ENCODE results near the gene BAIAP2L1.

BAIAP2L1 gene

DNA sequence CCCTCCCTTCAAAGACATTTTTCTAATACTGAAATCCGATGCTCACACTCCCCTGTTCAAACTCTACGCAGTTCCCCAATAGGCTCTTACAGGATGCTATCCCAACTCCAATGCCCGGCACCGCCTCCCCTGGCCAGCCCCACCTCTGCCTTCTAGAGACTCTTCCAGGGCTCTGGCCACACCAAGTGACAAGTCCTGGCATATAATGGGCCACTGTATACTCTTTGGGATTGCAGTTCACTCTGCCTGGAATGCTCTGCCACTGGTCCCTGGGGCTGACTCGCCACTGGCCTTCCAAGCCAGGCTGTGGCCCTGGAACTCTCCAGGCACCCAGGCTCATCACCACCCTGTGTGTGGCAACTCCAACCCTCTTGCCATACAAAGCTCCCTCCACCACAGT, 122.5 kb downstream of the BAIAP2L1 start:
- H3K36me3 Mint-ChIP-seq: peaks cover 11% of the 10 kb centered on the region
- peaks cover 20% of the 10 kb centered on the region for H3K4me1 Mint-ChIP-seq
- no peaks in the 10 kb centered on the region for H3K9me3 Mint-ChIP-seq
- no peaks in the 10 kb centered on the region for H3K27me3 Mint-ChIP-seq
- H3K4me3 Mint-ChIP-seq: no peak overlapping the region
- ATAC-seq: no peak
- H3K27ac Mint-ChIP-seq: no peak overlapping the region

DNA sequence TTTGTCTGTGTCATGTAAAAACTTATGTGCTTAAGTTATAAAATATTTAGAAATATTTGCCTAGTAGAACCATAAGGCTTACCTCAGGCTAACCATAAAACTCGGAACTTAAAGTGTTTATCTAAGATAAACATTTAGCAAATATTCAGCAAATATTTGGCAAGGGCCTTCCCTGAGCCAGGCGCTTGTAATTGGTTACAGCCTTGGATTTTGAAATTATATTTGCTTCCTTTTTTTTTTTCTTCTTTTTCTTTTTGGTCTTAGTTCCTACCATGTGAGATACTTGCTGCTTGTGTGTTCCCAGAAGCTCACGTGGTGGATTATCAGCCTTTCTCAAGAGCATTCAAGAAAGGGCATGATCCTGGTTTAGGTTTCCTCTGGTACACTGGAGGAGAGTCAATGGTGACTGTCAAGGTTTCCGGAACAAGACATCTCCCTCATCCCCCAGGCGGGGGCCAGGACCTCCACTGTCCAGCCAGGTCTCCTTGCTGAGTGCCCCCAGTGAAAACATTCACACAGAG, 124.6 kb downstream of the BAIAP2L1 start:
- Mint-ChIP-seq H3K27ac (no peak overlapping the region), H3K9me3 (no peaks in the 10 kb centered on the region), H3K4me1 (peaks cover 5% of the 10 kb centered on the region), H3K4me3 (no peak overlapping the region), H3K36me3 (no peaks in the 10 kb centered on the region), H3K27me3 (no peaks in the 10 kb centered on the region)
- ATAC-seq: no peak

DNA sequence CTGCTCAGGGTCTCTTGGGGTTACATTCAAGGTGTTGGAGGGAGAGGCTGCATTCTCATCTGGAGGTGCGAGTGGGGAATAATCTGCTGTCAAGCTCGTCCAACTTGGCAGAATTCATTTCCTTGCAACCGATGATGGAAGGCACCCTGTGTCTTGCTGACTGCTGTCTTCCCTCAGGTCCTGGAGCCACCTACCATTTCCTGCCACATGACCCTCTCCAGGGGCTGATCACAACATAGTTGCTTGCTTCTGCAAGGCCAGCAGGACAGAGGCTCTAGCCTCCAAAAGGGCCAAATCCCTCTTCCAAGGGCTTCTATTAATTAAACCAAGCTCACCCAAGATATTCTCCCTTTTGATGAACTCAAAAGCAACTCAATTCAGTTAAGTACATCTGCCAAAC, 133.6 kb downstream of the BAIAP2L1 start:
- Mint-ChIP-seq H3K36me3 (peaks cover 18% of the 10 kb centered on the region), H3K4me3 (no peak overlapping the region), H3K4me1 (no peaks in the 10 kb centered on the region), H3K27ac (no peak overlapping the region), H3K27me3 (no peaks in the 10 kb centered on the region), H3K9me3 (no peaks in the 10 kb centered on the region)
- ATAC-seq: no peak

DNA sequence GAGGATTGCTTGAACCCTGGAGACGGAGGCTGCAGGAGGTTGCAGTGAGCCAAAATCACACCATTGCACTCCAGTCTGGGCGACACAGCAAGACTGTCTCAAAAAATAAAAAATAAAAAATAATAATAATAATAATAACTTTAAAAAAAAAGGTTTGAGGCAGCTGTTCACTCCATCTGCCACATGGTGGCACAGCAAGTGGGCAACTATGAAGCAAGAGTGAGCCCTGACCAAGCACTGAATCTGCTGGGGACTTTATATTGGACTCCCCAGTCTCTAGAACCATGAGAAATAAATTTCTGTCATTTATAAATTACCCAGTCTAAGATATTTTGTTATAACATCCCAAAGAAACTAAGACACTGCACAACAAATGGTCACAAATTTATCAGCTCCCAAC, 134.1 kb downstream of the BAIAP2L1 start:
- H3K4me1 Mint-ChIP-seq: no peaks in the 10 kb centered on the region
- no peaks in the 10 kb centered on the region for H3K9me3 Mint-ChIP-seq
- no peak overlapping the region for H3K4me3 Mint-ChIP-seq
- ATAC-seq: no peak
- H3K27me3 Mint-ChIP-seq: no peaks in the 10 kb centered on the region
- no peak overlapping the region for H3K27ac Mint-ChIP-seq
- peaks cover 23% of the 10 kb centered on the region for H3K36me3 Mint-ChIP-seq

DNA sequence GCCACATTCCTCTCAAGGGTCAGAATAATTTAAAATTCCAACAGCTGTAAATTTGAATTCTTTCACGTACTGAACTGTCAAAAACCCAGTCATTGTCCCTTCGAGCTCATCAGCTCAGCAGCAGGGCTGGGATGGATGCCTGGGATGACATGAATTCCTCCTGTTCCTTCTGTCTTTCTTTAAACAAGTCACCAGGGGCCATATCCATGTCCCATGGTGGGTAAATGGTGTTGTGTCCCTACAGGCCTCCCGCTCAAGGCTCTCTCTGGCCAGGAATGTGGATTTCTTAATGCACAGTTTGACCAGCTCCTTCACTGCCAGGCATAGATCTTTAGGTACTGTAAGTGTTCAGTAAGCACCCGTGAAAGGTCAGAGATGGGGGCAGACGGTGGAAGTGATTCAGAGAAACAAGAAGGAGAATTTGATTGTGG, 135.0 kb downstream of the BAIAP2L1 start:
- Mint-ChIP-seq H3K4me1 (no peaks in the 10 kb centered on the region), H3K4me3 (no peak overlapping the region), H3K27ac (no peak overlapping the region), H3K36me3 (peaks cover 33% of the 10 kb centered on the region), H3K9me3 (no peaks in the 10 kb centered on the region), H3K27me3 (no peaks in the 10 kb centered on the region)
- no peak for ATAC-seq

DNA sequence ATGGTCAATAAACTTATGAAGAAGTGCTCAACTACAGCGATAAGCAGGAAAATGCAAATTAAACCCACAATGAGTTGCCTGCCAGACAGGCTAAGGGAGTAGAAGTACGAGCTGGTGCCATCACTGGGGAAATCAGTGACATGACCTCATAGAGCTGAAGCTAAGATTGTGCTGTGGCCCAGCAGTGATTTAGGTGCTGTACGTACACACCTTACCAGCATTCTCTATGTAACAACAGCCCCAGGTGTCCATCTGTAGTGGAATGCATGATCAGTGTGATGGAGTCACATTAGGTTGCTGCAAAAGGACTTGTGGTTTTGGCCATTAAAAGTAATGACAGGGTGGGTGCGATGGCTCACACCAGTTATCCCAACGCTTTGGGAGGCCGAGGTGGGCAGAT, 143.2 kb downstream of the BAIAP2L1 start:
- Mint-ChIP-seq H3K4me3 (no peak overlapping the region), H3K4me1 (peaks cover 16% of the 10 kb centered on the region), H3K36me3 (peaks cover 50% of the 10 kb centered on the region), H3K9me3 (no peaks in the 10 kb centered on the region), H3K27ac (no peak overlapping the region), H3K27me3 (no peaks in the 10 kb centered on the region)
- ATAC-seq: no peak

DNA sequence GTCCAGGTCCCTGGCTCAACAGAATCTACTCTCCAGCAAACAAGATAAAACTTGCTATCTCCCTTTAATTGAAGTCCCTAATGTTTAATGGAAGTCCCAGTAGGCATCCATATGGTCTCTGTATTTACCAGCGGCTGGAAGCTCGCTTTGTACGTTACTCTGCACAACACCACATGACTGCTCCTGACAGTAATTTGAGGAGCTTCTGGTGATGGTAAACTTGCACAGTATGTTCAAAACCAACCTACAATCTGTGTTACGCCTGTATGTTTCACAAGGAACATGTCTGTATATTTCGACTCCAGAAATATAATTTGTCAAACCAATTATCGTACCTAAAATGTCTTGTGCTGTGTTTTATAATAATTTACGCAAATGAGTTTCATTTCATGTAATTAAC, 144.5 kb downstream of the BAIAP2L1 start:
- Mint-ChIP-seq H3K4me3 (no peak overlapping the region), H3K27ac (no peak overlapping the region), H3K36me3 (peaks cover 38% of the 10 kb centered on the region), H3K9me3 (no peaks in the 10 kb centered on the region), H3K4me1 (peaks cover 25% of the 10 kb centered on the region), H3K27me3 (no peaks in the 10 kb centered on the region)
- ATAC-seq: no peak

DNA sequence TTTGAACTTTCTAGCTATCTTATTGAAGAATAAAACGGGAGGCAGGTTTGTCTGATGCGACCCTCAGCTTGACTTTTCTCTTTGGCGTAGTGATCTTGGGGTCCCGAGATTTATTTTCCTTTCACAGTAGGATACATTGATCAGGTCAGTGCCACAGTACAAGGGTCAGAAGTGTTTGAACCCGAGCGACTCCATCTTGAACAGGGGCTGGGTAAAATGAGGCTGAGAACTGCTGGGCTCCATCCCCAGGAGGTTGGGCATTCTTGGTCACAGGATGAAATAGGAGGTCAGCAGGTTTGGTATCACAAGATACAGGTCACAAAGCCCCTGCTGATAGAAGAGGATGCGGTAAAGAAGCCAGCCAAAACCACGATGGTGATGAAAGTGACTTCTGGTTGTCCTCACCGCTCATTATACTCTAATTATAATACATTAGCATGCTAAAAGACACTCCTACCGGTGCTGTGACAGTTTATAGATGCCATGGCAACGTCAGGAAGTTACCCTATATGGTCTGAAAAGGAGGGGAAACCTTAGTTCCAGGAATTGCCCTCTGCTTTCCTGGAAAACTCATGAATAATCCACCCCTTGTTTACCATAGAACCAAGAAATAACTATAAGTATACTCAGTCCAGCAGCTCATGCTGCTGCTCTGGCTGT, 145.8 kb downstream of the BAIAP2L1 start:
- H3K27me3 Mint-ChIP-seq: no peaks in the 10 kb centered on the region
- peaks cover 24% of the 10 kb centered on the region for H3K36me3 Mint-ChIP-seq
- no peak overlapping the region for H3K27ac Mint-ChIP-seq
- H3K9me3 Mint-ChIP-seq: no peaks in the 10 kb centered on the region
- H3K4me3 Mint-ChIP-seq: no peak overlapping the region
- H3K4me1 Mint-ChIP-seq: peaks cover 37% of the 10 kb centered on the region
- no peak for ATAC-seq

DNA sequence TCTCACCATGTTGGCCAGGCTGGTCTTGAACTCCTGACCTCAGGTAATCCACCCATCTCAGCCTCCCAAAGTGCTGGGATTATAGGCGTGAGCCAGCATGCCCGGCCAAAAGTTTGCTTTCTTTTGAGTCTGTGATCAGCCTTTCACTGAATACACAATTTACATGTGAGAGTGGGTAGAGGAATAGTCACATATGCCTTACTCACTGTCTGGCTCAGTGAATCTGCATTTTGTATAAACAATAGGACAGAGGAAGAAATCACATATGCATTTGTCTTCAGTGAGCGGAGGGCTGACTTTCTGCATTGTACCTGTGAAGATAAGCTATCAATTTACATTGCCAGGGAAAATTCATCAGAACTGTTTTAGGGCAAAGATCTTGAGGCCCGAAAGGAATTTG, 146.4 kb downstream of the BAIAP2L1 start:
- Mint-ChIP-seq H3K9me3 (no peaks in the 10 kb centered on the region), H3K4me3 (no peak overlapping the region), H3K27ac (no peak overlapping the region), H3K4me1 (peaks cover 37% of the 10 kb centered on the region), H3K36me3 (peaks cover 22% of the 10 kb centered on the region), H3K27me3 (no peaks in the 10 kb centered on the region)
- ATAC-seq: no peak

DNA sequence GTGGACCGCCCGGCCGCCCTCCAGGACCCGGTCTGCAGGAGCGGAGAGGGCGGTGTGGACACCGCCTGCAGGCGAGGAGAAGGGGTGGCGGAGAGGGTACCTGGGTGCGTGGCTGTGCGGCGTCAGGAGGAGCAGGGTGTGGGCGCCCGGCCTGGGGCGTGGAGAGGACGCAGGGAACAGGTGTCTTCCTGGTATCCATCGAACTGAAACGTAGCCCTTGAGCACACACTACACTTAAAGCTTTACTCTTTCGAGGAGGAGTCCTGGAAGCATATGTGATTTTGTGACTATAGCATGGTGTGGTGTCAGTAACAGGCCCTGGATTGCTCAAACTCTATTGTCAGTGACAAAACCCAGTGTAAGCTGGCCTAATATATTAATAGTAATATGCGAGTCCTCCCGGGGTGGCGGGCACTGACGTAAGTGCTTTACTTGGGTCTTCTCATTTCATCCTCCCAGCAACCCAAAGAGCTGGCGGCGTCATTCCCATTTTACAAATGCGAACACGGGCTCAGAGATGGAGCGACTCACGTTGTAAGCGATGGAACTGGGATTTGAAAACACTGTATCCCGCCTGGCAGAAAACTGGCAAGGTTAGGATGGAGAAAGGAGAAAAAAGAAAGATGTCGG, 148.3 kb downstream of the BAIAP2L1 start:
- Mint-ChIP-seq H3K4me1 (peaks cover 50% of the 10 kb centered on the region), H3K9me3 (no peaks in the 10 kb centered on the region), H3K27me3 (no peaks in the 10 kb centered on the region), H3K27ac (peak overlapping the region; percentile 77), H3K4me3 (peak overlapping the region; percentile 98), H3K36me3 (peaks cover 29% of the 10 kb centered on the region)
- no peak for ATAC-seq

DNA sequence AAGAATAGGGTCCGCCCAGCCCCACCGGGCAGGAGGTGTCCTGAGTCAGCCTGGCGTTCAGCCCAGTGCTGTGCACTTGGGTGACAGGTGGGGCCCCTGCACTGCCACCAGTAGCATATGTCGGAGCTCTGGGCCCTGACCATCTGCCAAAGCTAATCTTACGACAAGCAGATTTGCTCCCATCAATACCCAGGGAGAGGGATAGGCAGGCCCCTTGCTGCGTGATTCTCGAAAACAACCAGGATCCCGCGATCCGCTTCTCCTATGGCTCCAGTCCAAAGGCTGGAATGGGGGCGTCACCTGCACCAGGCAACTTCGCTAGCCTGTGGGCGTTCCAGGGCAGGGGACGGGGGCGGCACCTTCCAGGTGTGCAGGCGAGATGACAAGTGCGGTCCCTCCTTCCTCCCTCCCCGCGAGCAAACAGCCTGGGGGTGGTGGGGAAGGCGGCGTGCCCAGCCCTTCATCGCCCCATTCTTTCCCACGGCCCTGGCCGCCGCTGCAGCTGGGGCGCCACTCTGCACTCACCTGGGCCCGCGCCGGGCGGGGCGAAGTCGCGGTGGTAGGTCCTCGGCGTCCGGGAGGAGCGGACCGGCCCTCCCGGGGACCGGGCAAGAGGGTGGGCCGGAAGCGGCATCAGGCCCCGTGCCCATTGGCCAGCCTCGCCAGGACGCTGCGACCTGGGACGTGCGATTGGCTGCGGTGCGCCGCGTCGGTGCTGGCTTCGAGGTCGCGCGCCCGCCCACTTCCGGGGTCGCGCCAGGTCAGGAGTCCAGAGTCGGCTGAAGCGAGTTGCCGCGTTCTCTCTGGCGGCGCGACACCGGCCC, 149.1 kb downstream of the BAIAP2L1 start, which contains the start of gene TECPR1:
TSS of gene TECPR1 (minus strand) at position 632 of the 824 bp plus-strand sequence. CDS start 6,086 bp downstream, outside the sequence.
- no peaks in the 10 kb centered on the region for H3K9me3 Mint-ChIP-seq
- peak within 1 kb of the TSS; percentile 98 for H3K4me3 Mint-ChIP-seq
- ATAC-seq: peak; percentile 100

DNA sequence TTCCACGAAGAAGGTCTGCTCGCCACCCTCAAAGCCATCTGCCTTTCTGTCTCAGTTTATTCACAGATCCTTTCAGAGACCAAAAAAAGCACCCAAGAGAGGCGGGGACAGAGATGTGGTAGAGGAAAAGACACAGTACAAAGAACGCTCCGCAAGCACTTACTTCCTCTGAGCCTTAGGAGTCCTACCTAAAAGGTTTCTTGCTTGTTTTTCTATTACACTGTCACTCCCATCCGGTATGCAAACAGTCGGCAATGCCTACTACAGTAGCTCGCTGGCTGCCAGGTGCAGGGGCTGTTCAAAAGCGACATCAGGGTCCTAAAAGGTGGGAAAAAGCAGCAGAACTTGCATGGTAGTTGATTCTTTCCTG, 149.7 kb downstream of the BAIAP2L1 start:
- peaks cover 25% of the 10 kb centered on the region for H3K36me3 Mint-ChIP-seq
- no peaks in the 10 kb centered on the region for H3K27me3 Mint-ChIP-seq
- H3K4me1 Mint-ChIP-seq: peaks cover 50% of the 10 kb centered on the region
- no peaks in the 10 kb centered on the region for H3K9me3 Mint-ChIP-seq
- H3K27ac Mint-ChIP-seq: peak overlapping the region; percentile 77
- peak; percentile 52 for ATAC-seq
- peak overlapping the region; percentile 98 for H3K4me3 Mint-ChIP-seq

More for the DNA sequence above, 149.1 kb downstream of the BAIAP2L1 start, which contains the start of gene TECPR1:
- peaks cover 50% of the 10 kb centered on the region for H3K4me1 Mint-ChIP-seq
- H3K27ac Mint-ChIP-seq: peak within 1 kb of the TSS; percentile 77
- peaks cover 26% of the 10 kb centered on the region for H3K36me3 Mint-ChIP-seq
- H3K27me3 Mint-ChIP-seq: no peaks in the 10 kb centered on the region

DNA sequence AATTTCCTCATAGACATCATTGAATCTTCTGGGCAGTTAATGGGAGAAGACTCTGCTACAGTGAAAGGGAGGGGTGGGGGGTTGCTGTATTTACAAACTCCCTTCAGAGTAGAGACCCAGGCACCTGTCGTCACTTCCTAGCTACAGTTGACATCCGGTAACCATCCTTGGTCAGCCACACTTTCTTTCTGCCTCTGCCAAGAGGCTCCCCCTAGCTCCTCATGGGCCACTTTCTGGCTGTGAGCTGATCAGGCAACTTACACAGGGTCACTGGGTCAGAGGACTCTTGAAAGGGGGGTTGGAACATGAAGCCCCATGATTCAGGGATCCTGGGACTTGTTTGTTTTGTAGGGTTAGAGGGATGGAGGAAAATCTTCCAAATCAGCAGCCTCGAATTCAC, 150.1 kb downstream of the BAIAP2L1 start:
- Mint-ChIP-seq H3K4me1 (peaks cover 50% of the 10 kb centered on the region), H3K9me3 (no peaks in the 10 kb centered on the region), H3K27me3 (no peaks in the 10 kb centered on the region), H3K36me3 (peaks cover 26% of the 10 kb centered on the region), H3K27ac (peak overlapping the region; percentile 77), H3K4me3 (peak overlapping the region; percentile 98)
- ATAC-seq: no peak

DNA sequence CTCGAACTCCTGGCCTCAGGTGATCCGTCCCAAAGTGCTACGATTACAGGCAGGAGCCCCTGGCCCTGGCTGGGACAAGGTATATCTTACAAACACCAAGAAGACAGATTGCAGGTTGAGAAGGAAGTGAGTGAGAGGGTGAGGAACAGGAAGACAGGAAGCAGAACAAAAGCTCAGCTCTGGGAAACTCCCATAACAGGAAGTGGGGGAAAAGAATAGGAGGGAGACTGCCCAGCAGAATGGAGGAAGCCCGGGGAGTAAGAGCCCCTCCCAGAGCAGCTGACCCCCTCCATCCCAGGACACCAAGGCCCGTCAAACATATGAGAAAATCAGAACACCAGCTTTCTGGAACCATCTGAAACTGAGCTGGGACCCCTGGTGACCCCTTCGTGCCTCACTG, 151.8 kb downstream of the BAIAP2L1 start:
- Mint-ChIP-seq H3K36me3 (peaks cover 41% of the 10 kb centered on the region), H3K9me3 (no peaks in the 10 kb centered on the region), H3K4me3 (no peak overlapping the region), H3K4me1 (peaks cover 44% of the 10 kb centered on the region), H3K27ac (no peak overlapping the region), H3K27me3 (no peaks in the 10 kb centered on the region)
- no peak for ATAC-seq

DNA sequence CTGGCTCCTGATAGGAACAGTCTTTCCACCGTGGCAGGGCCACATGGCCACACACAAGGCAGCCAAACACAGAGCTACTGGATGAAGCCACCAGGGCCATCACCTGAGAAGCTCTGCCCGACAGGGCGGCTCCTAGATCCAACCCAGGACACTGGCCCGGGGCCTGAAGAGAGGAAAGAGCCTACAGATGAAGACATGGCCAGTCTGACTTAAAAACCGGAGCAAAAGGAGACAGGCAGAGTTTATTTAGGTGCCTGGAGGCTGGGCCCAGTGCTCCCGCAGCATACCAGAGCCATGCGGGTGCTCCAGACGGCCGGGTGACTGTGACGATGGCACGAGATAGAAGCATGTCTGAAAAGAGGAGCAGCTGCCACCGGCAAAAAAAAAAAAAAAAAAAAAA, 152.7 kb downstream of the BAIAP2L1 start:
- H3K36me3 Mint-ChIP-seq: peaks cover 45% of the 10 kb centered on the region
- no peak overlapping the region for H3K4me3 Mint-ChIP-seq
- H3K9me3 Mint-ChIP-seq: no peaks in the 10 kb centered on the region
- no peaks in the 10 kb centered on the region for H3K27me3 Mint-ChIP-seq
- ATAC-seq: no peak
- no peak overlapping the region for H3K27ac Mint-ChIP-seq
- peaks cover 38% of the 10 kb centered on the region for H3K4me1 Mint-ChIP-seq
